ENCODE data around the gene ADGRD2. TPM values are rescaled to one million over a fixed set of nuclear protein-coding genes. Genes with fewer than 3 reads are reported as not detected.

Gene ADGRD2
- total RNA-seq, 1 experiment from 2014 or later = 1.5 TPM

- peaks cover 35% of the 10 kb centered on the region for H3K27me3 Mint-ChIP-seq (ENCODE audit: low read depth)
- Histone ChIP-seq H2BK15ac (ENCODE audit: low read depth, low read length) (no peak overlapping the region), H3K9ac (ENCODE audit: extremely low read depth, insufficient read length, low read length) (no peak overlapping the region), H3K14ac (ENCODE audit: insufficient read depth, low read length) (no peak overlapping the region), H3K27me3 (ENCODE audit: insufficient read depth, low read length) (peaks cover 12% of the 10 kb centered on the region), H2BK20ac (ENCODE audit: low read depth, low read length, poor library complexity, severe bottlenecking) (no peak overlapping the region), H2BK5ac (ENCODE audit: insufficient read length, low read length) (no peak overlapping the region), H3K4me1 (ENCODE audit: insufficient read depth, low read length) (no peaks in the 10 kb centered on the region; the same call in 1 of the 2 replicates), H3K4ac (ENCODE audit: low read depth, low read length) (no peak overlapping the region), H2BK120ac (ENCODE audit: low read depth, low read length, poor library complexity, severe bottlenecking) (no peak overlapping the region), H4K91ac (ENCODE audit: insufficient read length, low read depth, low read length) (no peak overlapping the region), H3K79me2 (ENCODE audit: insufficient read depth, low read length) (no peaks in the 10 kb centered on the region), H3K4me2 (ENCODE audit: insufficient read depth, insufficient read length, low read length) (peak overlapping the region; percentile 29), H3K27ac (ENCODE audit: insufficient read length, low read depth, low read length) (no peak overlapping the region), H3K23me2 (ENCODE audit: insufficient read length, low read depth, low read length, poor library complexity, severe bottlenecking) (peaks cover 5% of the 10 kb centered on the region), H3K9me3 (ENCODE audit: control insufficient read depth, low read depth, low read length) (no peaks in the 10 kb centered on the region), H2AFZ (ENCODE audit: low read length) (no peak overlapping the region), H4K20me1 (ENCODE audit: control insufficient read depth, insufficient read depth, insufficient read length) (peaks cover 2% of the 10 kb centered on the region), H2AK5ac (ENCODE audit: insufficient read length, low read length) (no peak overlapping the region), H3K18ac (ENCODE audit: insufficient read length, low read depth, low read length) (no peak overlapping the region), H4K5ac (ENCODE audit: insufficient read length, low read depth, low read length) (no peak overlapping the region), H3T11ph (ENCODE audit: low read length) (no peak overlapping the region), H3K23ac (ENCODE audit: insufficient read length, low read depth, low read length) (no peak overlapping the region), H4K8ac (replicated peaks; ENCODE audit: insufficient read length, low read depth, low read length) (no peak overlapping the region), H2BK12ac (ENCODE audit: insufficient read length, low read depth, low read length) (no peak overlapping the region), H3K56ac (ENCODE audit: insufficient read length, low read depth, low read length) (no peak overlapping the region), H3K79me1 (ENCODE audit: insufficient read depth, low read depth, low read length, poor library complexity, severe bottlenecking) (no peaks in the 10 kb centered on the region)
- H3K9me3 Mint-ChIP-seq = no peaks in the 10 kb centered on the region
- H3K4me3 Mint-ChIP-seq = peak overlapping the region; percentile 36 to 60; a peak in 3 of 5 replicates
- H3K4me1 Mint-ChIP-seq = peaks cover 17 to 28% of the 10 kb centered on the region in 2 experiments
- no peaks in the 10 kb centered on the region for H3K36me3 Mint-ChIP-seq (ENCODE audit: insufficient read depth in 1 of 3, low read depth in 3 of 3)
- no peak for TF ChIP-seq CTCF (conservative IDR thresholded peaks at IDR 0.05)
- WGBS (ENCODE audit: extremely low coverage, insufficient read length, low lambda C conversion rate) = no CpG with 5 or more reads among the region's 85 CpGs
- H3K27ac Mint-ChIP-seq = no peak overlapping the region
- DNase-seq = peak; percentile 29
These were observed 2.8 kb downstream of the ADGRD2 start for GRCh38 chr9:124452841-124453585.

Measured in H9 (cell line).